GM18951 (cell line): ENCODE data around the gene KLB.

Source experiments
- POLR2A ChIP-seq: IDR thresholded peaks from 4 replicates; pipeline ENCODE4 v1.6.1; 2011; ENCODE audit warnings: mild to moderate bottlenecking; ENCODE audit not compliant: insufficient read length, insufficient read depth; ENCODE audit errors: extremely low read depth
- in situ Hi-C: fragments of 300-500 bp; cut with MboI; formaldehyde crosslinking; loops from one replicate; pipeline ENCODE4 v1.12.0; 2022; ENCODE audit warnings: low sequenced_read_pairs, mixed read lengths, inconsistent platforms; ENCODE audit not compliant: unreplicated experiment

The KLB gene

DNA sequence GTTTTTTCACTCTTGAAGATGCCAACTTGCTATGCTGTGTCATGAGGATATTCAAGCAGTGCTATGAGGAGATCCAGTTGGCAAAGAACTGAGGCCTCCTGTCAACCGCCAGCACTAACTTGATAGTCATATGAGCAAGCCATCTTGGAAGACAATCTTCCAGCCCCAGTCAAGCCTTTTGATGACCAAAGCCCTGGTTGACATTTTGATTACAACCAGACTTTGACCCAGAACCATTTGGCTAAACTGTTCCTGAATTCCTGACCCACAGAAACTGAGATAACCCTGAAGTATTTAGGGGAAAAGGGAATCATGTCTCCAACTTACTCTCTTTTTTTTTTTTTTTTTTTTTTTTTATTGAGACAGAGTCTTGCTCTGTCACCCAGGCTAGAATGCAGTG lies 87.6 kb downstream of the KLB start:
- no peak for TF ChIP-seq POLR2A
- in situ Hi-C loops = no loop called here

DNA sequence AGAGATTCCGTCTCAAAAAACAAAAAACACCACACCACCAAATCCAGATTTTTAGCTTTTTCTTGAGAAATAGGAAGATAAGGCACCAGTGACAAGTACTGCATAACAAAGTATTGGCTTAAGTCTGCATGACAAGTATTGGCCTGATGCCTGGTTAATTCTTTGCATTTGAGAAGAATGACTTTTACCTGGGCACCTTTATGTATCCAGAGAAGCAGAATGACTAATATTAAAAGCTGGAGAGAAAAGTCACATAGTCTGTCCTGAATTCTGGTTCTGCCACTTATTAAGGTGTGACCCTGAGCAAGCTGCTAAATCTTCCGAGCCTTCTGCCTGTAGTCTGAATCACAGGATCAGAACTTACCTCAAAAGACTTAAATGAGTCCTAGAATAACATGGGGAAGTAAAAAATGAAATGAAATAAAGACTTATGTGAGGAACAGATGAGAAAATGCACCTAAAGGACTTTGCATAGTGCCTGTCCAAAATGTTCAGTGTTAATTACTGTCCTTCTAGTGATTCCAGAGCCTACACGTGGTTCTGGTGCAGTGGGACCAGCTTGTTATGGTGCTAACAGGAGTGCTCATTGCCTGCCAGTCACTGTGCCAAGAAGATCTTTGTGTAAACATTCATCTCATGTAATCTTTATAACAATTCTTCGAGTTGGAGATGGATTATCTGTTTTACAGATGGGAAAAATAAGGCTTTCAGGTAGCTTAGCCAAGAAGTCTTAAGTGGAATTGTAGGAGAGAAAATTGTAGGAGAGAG lies 88.9 kb downstream of the KLB start:
- TF ChIP-seq POLR2A = no peak
- in situ Hi-C loops = no loop called here

DNA sequence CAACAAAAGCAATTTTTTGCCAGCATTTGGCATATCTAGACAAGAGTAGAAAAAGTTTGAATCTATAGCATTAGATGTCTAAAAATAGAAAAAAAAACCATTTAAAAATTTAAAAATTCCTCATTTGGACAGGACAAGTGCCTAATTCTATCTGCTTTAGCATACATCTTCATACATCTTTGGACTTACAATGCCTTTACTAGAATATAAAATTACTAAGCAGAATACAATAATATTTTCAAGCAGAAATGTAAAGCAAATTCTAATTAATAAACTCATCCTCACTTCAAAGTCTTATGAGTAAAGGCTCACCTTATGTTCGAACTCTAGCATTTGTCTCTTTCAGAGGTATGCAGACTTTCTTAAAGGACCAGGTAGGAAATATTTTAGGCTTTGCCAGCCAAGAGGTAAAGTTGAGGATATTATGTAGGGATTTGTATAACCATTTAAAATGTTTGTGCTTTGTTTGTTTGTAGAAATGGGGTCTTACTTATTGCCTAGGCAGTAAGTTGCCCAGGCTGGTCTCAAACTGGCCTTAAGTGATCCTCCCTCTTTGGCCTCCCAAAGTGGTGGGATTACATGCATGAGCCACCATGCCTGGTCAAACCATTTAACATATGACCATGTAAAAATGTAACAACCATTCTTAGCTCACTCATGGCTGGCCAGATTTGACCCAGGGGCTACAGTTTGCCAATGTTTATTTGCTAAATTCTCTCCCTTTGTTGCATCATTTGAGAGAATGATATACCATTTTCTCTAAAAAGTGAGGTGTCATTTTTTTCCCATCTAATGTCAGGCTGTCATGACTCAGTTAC lies 91.4 kb downstream of the KLB start:
- TF ChIP-seq POLR2A = no peak
- in situ Hi-C loops = no loop called here

DNA sequence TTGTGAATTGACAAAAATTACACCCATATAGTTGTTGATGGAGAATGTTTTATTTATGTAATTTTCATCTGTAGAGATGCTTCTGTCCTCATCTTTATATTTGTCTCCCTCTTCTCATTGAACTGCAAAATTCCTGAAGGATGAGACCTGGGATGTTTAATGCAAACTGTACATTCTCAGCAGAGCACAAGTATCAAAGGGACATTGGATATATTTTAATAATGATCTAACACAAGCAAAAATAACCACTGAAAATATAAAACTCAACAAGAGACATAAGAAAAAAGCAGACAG lies 91.9 kb downstream of the KLB start:
- TF ChIP-seq POLR2A = no peak
- in situ Hi-C loops = no loop called here
